ENCODE measurements around the gene AMACR. TPM values are rescaled to one million over a fixed set of nuclear protein-coding genes. Genes with fewer than 3 reads are reported as not detected.

AMACR gene
- total and polyA plus RNA-seq, 2 donors from 2014 or later = 155 to 291 TPM

DNA sequence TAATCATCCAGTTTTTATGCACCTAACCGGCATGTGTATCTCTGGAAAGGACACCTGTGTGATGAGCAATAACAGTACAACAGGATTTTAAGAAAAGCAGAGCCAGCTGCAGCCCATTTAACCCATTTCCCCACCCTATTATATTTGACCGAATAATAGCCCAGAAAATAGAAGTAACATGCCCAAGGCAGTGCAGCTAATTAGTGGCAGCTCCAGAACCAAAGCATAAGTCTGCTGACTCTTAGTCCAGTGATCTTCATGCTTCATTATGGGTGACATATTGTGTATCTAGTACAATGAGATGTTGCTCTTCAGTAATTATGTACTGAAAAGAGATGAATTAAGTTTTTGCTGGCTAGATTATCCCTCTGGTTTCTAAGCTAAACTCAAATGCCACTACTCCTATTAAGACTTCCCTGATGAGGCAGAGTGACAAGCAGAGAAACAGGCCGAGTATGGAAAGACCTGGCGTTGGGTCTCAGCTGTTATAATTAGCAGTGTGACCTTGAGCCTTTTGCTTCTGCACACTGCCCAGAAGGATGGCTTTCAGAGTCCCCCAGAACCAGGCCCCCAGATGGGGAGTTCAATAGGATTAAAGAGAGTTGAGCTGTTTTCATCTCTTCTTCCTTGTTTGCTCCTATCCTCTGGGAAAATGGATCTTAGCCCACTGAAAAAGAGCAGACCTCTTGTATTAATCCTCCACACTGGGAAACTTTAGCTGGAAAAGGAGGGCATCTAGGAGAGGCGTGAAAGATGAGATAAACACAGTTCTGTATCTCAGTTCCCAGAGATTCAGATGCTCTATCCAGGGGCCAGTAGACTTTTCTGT, 45.9 kb upstream of the AMACR start:
- intact Hi-C loops (cut with DNase I) = no loop called here
- no peak for DNase-seq
- Histone ChIP-seq H3K9ac (ENCODE audit: low read length in 3 of 3) (no peak overlapping the region), H3K4me1 (ENCODE audit: control insufficient read depth in 2 of 3, insufficient read depth in 2 of 3, low read depth in 1 of 3, low read length in 3 of 3) (peaks cover 0 to 9% (median 2%) of the 10 kb centered on the region in 3 donors), H3K36me3 (ENCODE audit: control insufficient read depth in 2 of 3, insufficient read depth in 3 of 3, low read length in 3 of 3) (peaks cover 0 to 2% (median 0%) of the 10 kb centered on the region in 3 donors), H3K9me3 (ENCODE audit: control insufficient read depth in 2 of 3, insufficient read depth in 1 of 3, low read length in 3 of 3) (no peaks in the 10 kb centered on the region), H3K27me3 (ENCODE audit: control insufficient read depth, insufficient read depth, low read length) (no peaks in the 10 kb centered on the region), H3K4me3 (ENCODE audit: low read length in 3 of 3) (no peak overlapping the region), H3K27ac (ENCODE audit: low read depth in 2 of 2, low read length in 2 of 2) (no peak overlapping the region)
- FAIRE-seq = no peak
- TF ChIP-seq, protein P1, sequence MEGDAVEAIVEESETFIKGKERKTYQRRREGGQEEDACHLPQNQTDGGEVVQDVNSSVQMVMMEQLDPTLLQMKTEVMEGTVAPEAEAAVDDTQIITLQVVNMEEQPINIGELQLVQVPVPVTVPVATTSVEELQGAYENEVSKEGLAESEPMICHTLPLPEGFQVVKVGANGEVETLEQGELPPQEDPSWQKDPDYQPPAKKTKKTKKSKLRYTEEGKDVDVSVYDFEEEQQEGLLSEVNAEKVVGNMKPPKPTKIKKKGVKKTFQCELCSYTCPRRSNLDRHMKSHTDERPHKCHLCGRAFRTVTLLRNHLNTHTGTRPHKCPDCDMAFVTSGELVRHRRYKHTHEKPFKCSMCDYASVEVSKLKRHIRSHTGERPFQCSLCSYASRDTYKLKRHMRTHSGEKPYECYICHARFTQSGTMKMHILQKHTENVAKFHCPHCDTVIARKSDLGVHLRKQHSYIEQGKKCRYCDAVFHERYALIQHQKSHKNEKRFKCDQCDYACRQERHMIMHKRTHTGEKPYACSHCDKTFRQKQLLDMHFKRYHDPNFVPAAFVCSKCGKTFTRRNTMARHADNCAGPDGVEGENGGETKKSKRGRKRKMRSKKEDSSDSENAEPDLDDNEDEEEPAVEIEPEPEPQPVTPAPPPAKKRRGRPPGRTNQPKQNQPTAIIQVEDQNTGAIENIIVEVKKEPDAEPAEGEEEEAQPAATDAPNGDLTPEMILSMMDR (IDR thresholded peaks at IDR 0.05; ENCODE audit: borderline replicate concordance, extremely low read depth, insufficient read depth) = no peak

DNA sequence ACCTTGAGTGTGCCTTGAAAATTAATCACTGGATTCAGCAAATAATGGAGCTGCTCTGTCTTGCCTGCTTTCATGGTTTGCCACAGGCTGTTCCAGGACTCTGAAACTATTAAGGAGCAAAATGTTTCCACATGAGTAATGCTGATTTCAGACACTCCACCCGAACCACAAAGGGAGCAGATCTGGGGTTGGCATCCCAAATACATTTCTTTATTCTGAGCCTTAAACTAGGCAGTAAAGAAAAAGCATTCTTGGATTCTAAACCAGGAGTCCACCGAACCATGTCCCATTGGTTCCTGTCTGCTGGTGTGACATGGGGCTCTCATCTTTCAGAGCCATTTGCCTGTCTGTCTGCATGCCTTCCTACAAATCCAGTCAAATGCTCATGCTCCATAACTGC, 45.3 kb upstream of the AMACR start:
- TF ChIP-seq, protein P1 (IDR thresholded peaks at IDR 0.05; ENCODE audit: borderline replicate concordance, extremely low read depth, insufficient read depth) = no peak
- DNase-seq (no peak), FAIRE-seq (no peak)
- H3K4me3 ChIP-seq (ENCODE audit: low read length in 3 of 3) = no peak overlapping the region
- H3K4me1 ChIP-seq (ENCODE audit: control insufficient read depth in 2 of 3, insufficient read depth in 2 of 3, low read depth in 1 of 3, low read length in 3 of 3) = peaks cover 0 to 9% (median 2%) of the 10 kb centered on the region in 3 donors
- H3K27ac ChIP-seq (ENCODE audit: low read depth in 2 of 2, low read length in 2 of 2) = no peak overlapping the region
- no peaks in the 10 kb centered on the region for H3K9me3 ChIP-seq (ENCODE audit: control insufficient read depth in 2 of 3, insufficient read depth in 1 of 3, low read length in 3 of 3)
- H3K36me3 ChIP-seq (ENCODE audit: control insufficient read depth in 2 of 3, insufficient read depth in 3 of 3, low read length in 3 of 3) = peaks cover 0 to 2% (median 0%) of the 10 kb centered on the region in 3 donors
- intact Hi-C loops (cut with DNase I) = no loop called here
- H3K9ac ChIP-seq (ENCODE audit: low read length in 3 of 3) = no peak overlapping the region
- no peaks in the 10 kb centered on the region for H3K27me3 ChIP-seq (ENCODE audit: control insufficient read depth, insufficient read depth, low read length)

DNA sequence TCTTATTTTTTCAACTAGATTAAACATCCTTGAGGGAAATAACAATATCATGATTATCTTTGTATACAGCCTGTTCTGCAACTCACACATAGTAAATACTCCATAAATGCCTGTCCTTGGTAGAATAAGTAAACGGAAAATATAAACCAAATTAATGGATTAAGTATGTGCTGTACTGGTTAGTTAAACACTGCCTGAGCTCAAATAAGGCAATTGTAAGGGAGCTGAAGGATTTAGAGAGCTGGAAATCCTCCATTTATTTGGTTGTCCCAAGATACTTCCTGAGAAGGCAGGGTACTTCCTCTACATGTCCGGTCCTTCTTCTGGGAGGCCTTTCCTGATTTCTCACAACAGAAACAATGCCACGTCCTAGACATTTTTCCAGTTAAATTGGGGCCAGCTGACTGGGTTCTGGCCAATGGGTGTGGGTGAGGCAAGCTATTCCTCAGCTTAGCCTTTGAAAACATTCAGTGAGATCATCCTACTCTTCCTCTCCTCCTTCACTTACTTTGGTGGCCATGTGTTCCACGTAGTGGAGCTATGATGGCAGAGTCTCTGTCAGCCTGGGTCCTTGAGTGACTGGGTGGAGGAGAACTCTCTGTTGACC, 43.6 kb upstream of the AMACR start:
- H3K36me3 ChIP-seq (ENCODE audit: control insufficient read depth in 2 of 3, insufficient read depth in 3 of 3, low read length in 3 of 3) = peaks cover 0 to 2% (median 0%) of the 10 kb centered on the region in 3 donors
- TF ChIP-seq, protein P1 (IDR thresholded peaks at IDR 0.05; ENCODE audit: borderline replicate concordance, extremely low read depth, insufficient read depth) = no peak
- no peaks in the 10 kb centered on the region for H3K9me3 ChIP-seq (ENCODE audit: control insufficient read depth in 2 of 3, insufficient read depth in 1 of 3, low read length in 3 of 3)
- intact Hi-C loops (cut with DNase I) = no loop called here
- H3K27me3 ChIP-seq (ENCODE audit: control insufficient read depth, insufficient read depth, low read length) = no peaks in the 10 kb centered on the region
- H3K4me3 ChIP-seq (ENCODE audit: low read length in 3 of 3) = no peak overlapping the region
- DNase-seq (no peak), FAIRE-seq (no peak)
- no peak overlapping the region for H3K9ac ChIP-seq (ENCODE audit: low read length in 3 of 3)
- H3K4me1 ChIP-seq (ENCODE audit: control insufficient read depth in 2 of 3, insufficient read depth in 2 of 3, low read depth in 1 of 3, low read length in 3 of 3) = peaks cover 0 to 9% (median 2%) of the 10 kb centered on the region in 3 donors
- H3K27ac ChIP-seq (ENCODE audit: low read depth in 2 of 2, low read length in 2 of 2) = no peak overlapping the region
